Endothelial cell (in vitro differentiated cells): ENCODE measurements around the gene NHLRC2. TPM values are rescaled to one million over a fixed set of nuclear protein-coding genes. Genes with fewer than 3 reads are reported as not detected.

Experiments used
- DNase-seq: peaks from one replicate; pipeline ENCODE4 v3.0.0; 2021; ENCODE audit warnings: low spot score
- H3K27ac Mint-ChIP-seq: one replicate; pipeline ENCODE4 v1.8.0; 2021; ENCODE audit warnings: mixed read lengths, inconsistent platforms; ENCODE audit not compliant: unreplicated experiment
- H3K27me3 Mint-ChIP-seq: one replicate; pipeline ENCODE4 v1.8.0; 2021; ENCODE audit warnings: mild to moderate bottlenecking, moderate library complexity, mixed read lengths, inconsistent platforms; ENCODE audit not compliant: unreplicated experiment
- H3K36me3 Mint-ChIP-seq: one replicate; pipeline ENCODE4 v1.8.0; 2021; ENCODE audit warnings: mild to moderate bottlenecking, low read depth, mixed read lengths, inconsistent platforms; ENCODE audit not compliant: unreplicated experiment
- H3K4me1 Mint-ChIP-seq: one replicate; pipeline ENCODE4 v1.8.0; 2021; ENCODE audit warnings: mild to moderate bottlenecking, mixed read lengths, inconsistent platforms; ENCODE audit not compliant: unreplicated experiment
- H3K4me3 Mint-ChIP-seq: one replicate; pipeline ENCODE4 v1.8.0; 2021; ENCODE audit warnings: mild to moderate bottlenecking, mixed read lengths, inconsistent platforms; ENCODE audit not compliant: unreplicated experiment
- H3K9me3 Mint-ChIP-seq: one replicate; pipeline ENCODE4 v1.8.0; 2021; ENCODE audit warnings: mixed read lengths, inconsistent platforms; ENCODE audit not compliant: unreplicated experiment
- CTCF ChIP-seq: fragments of 200-600 bp; sonication (generic); IDR thresholded peaks from one replicate; pipeline ENCODE4 v1.5.0; 2021; ENCODE audit warnings: antibody characterized with exemption; ENCODE audit not compliant: unreplicated experiment
- total RNA-seq: library from RNA; stranded (reverse); fragmentation: NEBNext Ultra II Directional; extraction: Animal tissue kit (Norgen Biotek cat#: 25700); gene quantifications from one replicate; pipeline ENCODE4 v1.2.1, GENCODE V29; 2021; ENCODE audit not compliant: unreplicated experiment

Gene NHLRC2
- total RNA-seq, 1 donor from 2014 or later: 22.5 TPM

GRCh38 chr10:113894581-113894980, 40.1 kb downstream of the NHLRC2 start:
- no peaks in the 10 kb centered on the region for H3K9me3 Mint-ChIP-seq
- no peak overlapping the region for H3K27ac Mint-ChIP-seq
- peaks cover 7% of the 10 kb centered on the region for H3K36me3 Mint-ChIP-seq
- DNase-seq: no peak
- no peaks in the 10 kb centered on the region for H3K27me3 Mint-ChIP-seq
- TF ChIP-seq CTCF: no peak
- no peak overlapping the region for H3K4me3 Mint-ChIP-seq
- H3K4me1 Mint-ChIP-seq: peaks cover 14% of the 10 kb centered on the region

GRCh38 chr10:113895018-113895417, 40.6 kb downstream of the NHLRC2 start:
- no peak for DNase-seq
- no peak for TF ChIP-seq CTCF
- Mint-ChIP-seq H3K4me1 (peaks cover 14% of the 10 kb centered on the region), H3K4me3 (no peak overlapping the region), H3K36me3 (peaks cover 7% of the 10 kb centered on the region), H3K27me3 (no peaks in the 10 kb centered on the region), H3K9me3 (no peaks in the 10 kb centered on the region), H3K27ac (no peak overlapping the region)

GRCh38 chr10:113897693-113898618, 43.5 kb downstream of the NHLRC2 start:
- Mint-ChIP-seq H3K27me3 (no peaks in the 10 kb centered on the region), H3K36me3 (peaks cover 13% of the 10 kb centered on the region), H3K4me1 (peaks cover 14% of the 10 kb centered on the region), H3K9me3 (no peaks in the 10 kb centered on the region), H3K27ac (no peak overlapping the region), H3K4me3 (no peak overlapping the region)
- TF ChIP-seq CTCF: no peak
- no peak for DNase-seq

GRCh38 chr10:113899952-113900598, 45.6 kb downstream of the NHLRC2 start:
- no peak overlapping the region for H3K4me3 Mint-ChIP-seq
- DNase-seq: no peak
- no peak overlapping the region for H3K27ac Mint-ChIP-seq

More at GRCh38 chr10:113899952-113900598, 45.6 kb downstream of the NHLRC2 start:
- Mint-ChIP-seq H3K27me3 (no peaks in the 10 kb centered on the region), H3K36me3 (peaks cover 12% of the 10 kb centered on the region), H3K4me1 (peaks cover 14% of the 10 kb centered on the region), H3K9me3 (no peaks in the 10 kb centered on the region)
- no peak for TF ChIP-seq CTCF
